Measurements from ENCODE around the gene ARHGAP25. TPM values are rescaled to one million over a fixed set of nuclear protein-coding genes. Genes with fewer than 3 reads are reported as not detected.
A peak's percentile ranks its signal among the peaks of the same experiment; 100 is the strongest.

The ARHGAP25 gene
- total and polyA plus RNA-seq, 2 of the 4 experiments (the other 2 are of a cell fraction), result 0.29 to 0.36 TPM

- in situ Hi-C loops (cut with MboI; ENCODE audit: low sequenced_read_pairs), result no loop called here
- DNase-seq (peak; percentile 23), ATAC-seq (ENCODE audit: low read depth) (peak; percentile 41; the same call in 1 of the 2 replicates)
Measured at GRCh38 chr2:68811364-68811763, 76.8 kb downstream of the ARHGAP25 start.

More at GRCh38 chr2:68811364-68811763, 76.8 kb downstream of the ARHGAP25 start:
- intact Hi-C loops (cut with micrococcal nuclease), result no loop called here
- H3K4me3 ChIP-seq (ENCODE audit: insufficient read depth, low read depth, low read length), result no peak overlapping the region
- H3K14ac ChIP-seq (replicated peaks; ENCODE audit: low read depth, low read length), result peak overlapping the region; percentile 79; the same call in 1 of the 2 replicates
- H3K23ac ChIP-seq (ENCODE audit: low read depth, low read length), result no peak overlapping the region
- CTCF ChIA-PET, result no interaction called here
- peak overlapping the region; percentile 72 for H2AFZ ChIP-seq (replicated peaks; ENCODE audit: low read length, poor library complexity)
- peak overlapping the region; percentile 84; the same call in 1 of the 2 replicates for H2AK5ac ChIP-seq (ENCODE audit: low read depth, low read length)
- H2BK20ac ChIP-seq (ENCODE audit: low read depth, low read length), result peak overlapping the region; percentile 53; the same call in 1 of the 2 replicates
- H3K79me1 ChIP-seq (ENCODE audit: low read depth in 1 of 2, low read length in 2 of 2), result no peaks in the 10 kb centered on the region
- dilution Hi-C loops (cut with HindIII; ENCODE audit: low sequenced_read_pairs, unreplicated experiment), result no loop called here
- no TSS peak for BruUV-seq (replicated peaks)
- no peaks in the 10 kb centered on the region for H4K20me1 ChIP-seq (ENCODE audit: insufficient read depth, low read length)
- H3K18ac ChIP-seq (ENCODE audit: low read depth, low read length), result 0 out of 2 replicates have a peak overlapping the region, but pooled peaks have one; percentile 39
- peak overlapping the region; percentile 96; the same call in 2 of the 3 replicates for H2BK15ac ChIP-seq (ENCODE audit: low read depth, low read length)
- no peaks in the 10 kb centered on the region for H3K9me3 ChIP-seq (ENCODE audit: control insufficient read depth, insufficient read depth, low read length)
- no CpG with 5 or more reads among the region's 2 CpGs for WGBS, 2 experiments (ENCODE audit: extremely low coverage in 2 of 2, insufficient read length in 1 of 2)
- H2AK9ac ChIP-seq (replicated peaks; ENCODE audit: low read depth, low read length, poor library complexity), result no peak overlapping the region
- H3K9ac ChIP-seq (ENCODE audit: low read depth, low read length), result no peak overlapping the region
- peak overlapping the region; percentile 48; the same call in 1 of the 2 replicates for H4K91ac ChIP-seq (ENCODE audit: insufficient read depth, low read depth, low read length)
- H2BK5ac ChIP-seq (ENCODE audit: low read depth, low read length, poor library complexity, severe bottlenecking), result no peak overlapping the region
- no peaks in the 10 kb centered on the region for H3K27me3 ChIP-seq (ENCODE audit: control insufficient read depth, insufficient read depth, low read length)
- H3K36me3 ChIP-seq (ENCODE audit: control insufficient read depth, insufficient read depth, low read length), result no peaks in the 10 kb centered on the region
- POLR2A ChIA-PET (ENCODE audit: unreplicated experiment), result no interaction called here
- H3K4me1 ChIP-seq (ENCODE audit: control insufficient read depth, insufficient read depth, low read length), result peaks cover 12% of the 10 kb centered on the region
- no peak overlapping the region for H4K5ac ChIP-seq (ENCODE audit: low read depth, low read length)
- H3K56ac ChIP-seq (ENCODE audit: extremely low read depth, insufficient read depth, low read length), result no peak overlapping the region
- peak overlapping the region; percentile 80 for H3K4ac ChIP-seq (ENCODE audit: low read depth, low read length)
- H2BK120ac ChIP-seq (ENCODE audit: low read depth, low read length), result peak overlapping the region; percentile 69
- H4K8ac ChIP-seq (ENCODE audit: low read depth in 2 of 2, low read length in 2 of 2), result peak overlapping the region in 1 of 2 experiments; percentile 44; a peak in 1 of 4 replicates
- no peak overlapping the region for H3K4me2 ChIP-seq (ENCODE audit: low read depth, low read length)
- peaks cover 14% of the 10 kb centered on the region for H3K9me1 ChIP-seq (ENCODE audit: insufficient read depth, low read length)
- TF ChIP-seq POLR2A (IDR thresholded peaks at IDR 0.05; ENCODE audit: low read depth, low read length), result no peak
- TF ChIP-seq CTCF (conservative IDR thresholded peaks at IDR 0.05; ENCODE audit: low read depth, low read length), result no peak
- TF ChIP-seq, protein P1, sequence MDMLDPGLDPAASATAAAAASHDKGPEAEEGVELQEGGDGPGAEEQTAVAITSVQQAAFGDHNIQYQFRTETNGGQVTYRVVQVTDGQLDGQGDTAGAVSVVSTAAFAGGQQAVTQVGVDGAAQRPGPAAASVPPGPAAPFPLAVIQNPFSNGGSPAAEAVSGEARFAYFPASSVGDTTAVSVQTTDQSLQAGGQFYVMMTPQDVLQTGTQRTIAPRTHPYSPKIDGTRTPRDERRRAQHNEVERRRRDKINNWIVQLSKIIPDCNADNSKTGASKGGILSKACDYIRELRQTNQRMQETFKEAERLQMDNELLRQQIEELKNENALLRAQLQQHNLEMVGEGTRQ (IDR thresholded peaks at IDR 0.05; ENCODE audit: low read depth, low read length), result no peak
- no peak for TF ChIP-seq FOS (IDR thresholded peaks at IDR 0.05; ENCODE audit: low read depth, low read length)
- no peak for TF ChIP-seq MXI1 (IDR thresholded peaks at IDR 0.05; ENCODE audit: borderline replicate concordance, low read depth, low read length)
- TF ChIP-seq RFX5 (IDR thresholded peaks at IDR 0.05; ENCODE audit: low read depth, low read length), result no peak
- TF ChIP-seq BHLHE40 (IDR thresholded peaks at IDR 0.05; ENCODE audit: low read depth, low read length), result no peak
- no peak for TF ChIP-seq ELK1 (IDR thresholded peaks at IDR 0.05; ENCODE audit: borderline replicate concordance, low read depth, low read length)
- no peak for TF ChIP-seq CEBPB (IDR thresholded peaks at IDR 0.05; ENCODE audit: low read depth, low read length)
- TF ChIP-seq RCOR1 (IDR thresholded peaks at IDR 0.05; ENCODE audit: insufficient replicate concordance, low read length), result no peak
- TF ChIP-seq RAD21 (IDR thresholded peaks at IDR 0.05; ENCODE audit: low read length), result no peak
- no peak for TF ChIP-seq CHD1 (IDR thresholded peaks at IDR 0.05; ENCODE audit: low read depth, low read length)
- no peak for TF ChIP-seq MAFK (IDR thresholded peaks at IDR 0.05; ENCODE audit: low read depth, low read length)
- no peak for TF ChIP-seq NFE2L2 (IDR thresholded peaks at IDR 0.05; ENCODE audit: low read depth, low read length)
- no peak for TF ChIP-seq MAZ (IDR thresholded peaks at IDR 0.05; ENCODE audit: borderline replicate concordance, low read depth, low read length)
- no peak for TF ChIP-seq SMC3 (IDR thresholded peaks at IDR 0.05; ENCODE audit: low read depth, low read length)
- H3K27ac ChIP-seq (ENCODE audit: insufficient read depth, low read length), result no peak overlapping the region
